PC-3 (cell line): ENCODE results near the gene SLC9A3.

Source experiments
- CTCF ChIP-seq: fragments of 300-600 bp; sonication (generic); conservative IDR thresholded peaks from 2 replicates; pipeline ENCODE4 v1.5.1; 2017; ENCODE audit warnings: antibody characterized with exemption, low read depth, mild to moderate bottlenecking, low read length
- EZH2 ChIP-seq: fragments of 300-600 bp; sonication (generic); IDR thresholded peaks from one replicate; pipeline ENCODE4 v1.6.1; 2017; ENCODE audit warnings: antibody characterized with exemption, mild to moderate bottlenecking, low read length; ENCODE audit not compliant: unreplicated experiment
- EZH2phosphoT487 ChIP-seq: fragments of 300-600 bp; sonication (generic); IDR thresholded peaks from 2 replicates; pipeline ENCODE4 v1.6.1; 2018; ENCODE audit warnings: mild to moderate bottlenecking, antibody characterized with exemption, low read length, borderline replicate concordance

DNA sequence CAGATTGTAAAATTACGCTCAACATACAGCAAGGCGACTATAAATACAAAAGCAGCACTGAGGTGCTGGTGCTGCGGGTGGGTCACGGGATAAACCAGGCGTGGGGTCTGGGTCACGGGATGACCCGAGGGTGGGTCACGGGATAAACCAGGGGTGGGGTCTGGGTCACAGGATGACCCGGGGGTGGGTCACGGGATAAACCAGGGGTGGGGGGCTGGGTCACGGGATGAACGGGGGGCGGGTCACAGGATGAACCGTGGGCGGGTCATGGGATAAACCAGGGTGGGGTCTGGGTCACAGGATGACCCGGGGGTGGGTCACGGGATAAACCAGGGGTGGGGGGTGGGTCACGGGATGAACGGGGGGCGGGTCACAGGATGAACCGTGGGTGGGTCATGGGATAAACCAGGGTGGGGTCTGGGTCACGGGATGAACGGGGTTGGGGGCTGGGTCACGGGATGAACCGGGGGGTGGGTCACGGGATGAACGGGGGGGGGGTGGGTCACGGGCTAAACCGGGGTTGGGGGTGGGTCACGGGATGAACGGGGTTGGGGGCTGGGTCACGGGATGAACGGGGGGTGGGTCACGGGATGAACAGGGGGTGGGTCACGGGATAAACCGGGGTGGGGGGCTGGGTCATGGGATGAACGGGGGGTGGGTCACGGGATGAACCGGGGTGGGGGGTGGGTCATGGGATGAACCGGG lies 30.2 kb upstream of the SLC9A3 start:
- no peak for TF ChIP-seq CTCF
- no peak for TF ChIP-seq EZH2
- no peak for TF ChIP-seq EZH2phosphoT487
